HepG2 (cell line): ENCODE data around the gene MAMSTR.

Source experiments
- ATF6 ChIP-seq: sonication (generic); formaldehyde crosslinking; conservative IDR thresholded peaks from 2 replicates; pipeline ENCODE4 v1.4.0; 2020; ENCODE audit warnings: missing genetic modification reagents
- ATRX ChIP-seq: sonication (generic); formaldehyde crosslinking; IDR thresholded peaks from 2 replicates; pipeline ENCODE4 v1.4.0; 2020; ENCODE audit warnings: missing genetic modification reagents, borderline replicate concordance
- CTCF ChIP-seq: sonication (generic); formaldehyde crosslinking; IDR thresholded peaks from 2 replicates; pipeline ENCODE4 v1.5.0; 2020; ENCODE audit warnings: mild to moderate bottlenecking, missing genetic modification reagents, moderate library complexity
- ETV5 ChIP-seq: IDR thresholded peaks from 2 replicates; pipeline ENCODE4 v1.6.1; 2018; ENCODE audit warnings: missing biosample characterization, missing genetic modification reagents, inconsistent platforms, borderline replicate concordance
- FOSL1 ChIP-seq: sonication (generic); formaldehyde crosslinking; IDR thresholded peaks from 2 replicates; pipeline ENCODE4 v1.9.0; 2021; ENCODE audit warnings: missing genetic modification reagents, borderline replicate concordance
- KAT7 ChIP-seq: IDR thresholded peaks from 2 replicates; pipeline ENCODE4 v1.6.1; 2018; ENCODE audit warnings: borderline replicate concordance, missing compliant biosample characterization
- MLX ChIP-seq: IDR thresholded peaks from 2 replicates; pipeline ENCODE4 v1.6.1; 2016
- THAP11 ChIP-seq: IDR thresholded peaks from 2 replicates; pipeline ENCODE4 v1.6.1; 2016; ENCODE audit warnings: missing biosample characterization, missing genetic modification reagents
- TOE1 ChIP-seq: sonication (generic); formaldehyde crosslinking; IDR thresholded peaks from 2 replicates; pipeline ENCODE4 v1.4.0; 2020; ENCODE audit warnings: mild to moderate bottlenecking, missing genetic modification reagents
- UBTF ChIP-seq: sonication (generic); formaldehyde crosslinking; IDR thresholded peaks from 2 replicates; pipeline ENCODE4 v1.4.0; 2020; ENCODE audit warnings: mild to moderate bottlenecking, missing genetic modification reagents
- ZNF274 ChIP-seq: sonication (generic); formaldehyde crosslinking; IDR thresholded peaks from 2 replicates; pipeline ENCODE4 v1.5.1; 2020; ENCODE audit warnings: mild to moderate bottlenecking, missing genetic modification reagents
- ZNF777 ChIP-seq: sonication (generic); formaldehyde crosslinking; IDR thresholded peaks from 2 replicates; pipeline ENCODE4 v1.4.0; 2020; ENCODE audit warnings: missing genetic modification reagents
- ZSCAN29 ChIP-seq: sonication (generic); formaldehyde crosslinking; conservative IDR thresholded peaks from 2 replicates; pipeline ENCODE4 v1.4.0; 2020; ENCODE audit warnings: mild to moderate bottlenecking, missing genetic modification reagents
- TF ChIP-seq, protein P1 (sequence below): sonication (generic); formaldehyde crosslinking; IDR thresholded peaks from 2 replicates; pipeline ENCODE4 v1.4.0; 2020; ENCODE audit warnings: mild to moderate bottlenecking, missing genetic modification reagents

DNA sequence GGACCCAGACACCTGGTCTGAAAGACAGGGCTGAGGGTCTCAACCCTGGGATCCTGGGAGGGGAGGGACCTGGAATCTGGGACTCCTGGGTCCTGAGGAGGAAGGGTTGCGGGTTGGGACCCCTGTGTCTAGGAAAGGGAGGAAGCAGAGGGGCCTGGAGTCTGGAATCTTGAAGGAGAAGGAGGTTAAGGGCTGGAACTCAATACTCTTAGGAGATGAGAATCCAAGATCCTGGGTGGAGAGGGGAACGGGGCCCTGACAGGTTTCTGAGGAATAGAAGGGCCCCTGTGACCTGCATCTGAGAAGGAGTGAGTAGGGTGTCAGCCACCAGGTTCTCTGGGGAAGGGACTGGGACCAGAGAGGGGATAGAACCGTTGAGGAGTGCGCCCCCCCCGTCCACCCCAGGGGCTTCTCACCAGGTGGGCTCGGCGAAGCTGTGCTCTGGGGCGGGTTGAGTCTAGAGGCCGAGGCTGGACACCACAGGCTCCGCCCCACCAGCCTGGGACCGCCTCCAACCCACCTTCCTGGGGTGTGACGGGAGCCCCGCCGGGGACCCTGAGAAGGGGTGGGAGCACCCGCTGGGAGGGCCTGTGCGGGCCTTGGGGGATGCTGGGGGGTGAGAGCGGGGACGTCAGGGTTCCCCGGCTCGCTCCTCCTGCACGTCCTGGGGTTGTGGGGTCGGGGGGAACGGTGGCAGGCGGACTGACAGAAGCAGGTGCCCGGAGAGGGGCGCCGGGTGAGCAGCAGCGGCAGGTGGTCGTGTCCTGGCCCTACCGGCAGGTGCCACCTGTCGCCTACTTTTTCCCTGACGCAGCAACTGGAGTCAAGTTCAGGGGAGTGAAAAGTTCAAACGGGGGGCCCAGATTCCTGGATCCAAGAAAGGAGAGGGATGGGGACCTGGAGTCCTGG lies at the start of gene MAMSTR:
- TF ChIP-seq ETV5 (CRISPR knock-in tag) (no peak), ZNF777 (CRISPR knock-in tag) (no peak), THAP11 (CRISPR knock-in tag) (no peak), ZNF274 (CRISPR knock-in tag) (no peak), ATF6 (CRISPR knock-in tag) (no peak), TOE1 (no peak), UBTF (CRISPR knock-in tag) (no peak), KAT7 (CRISPR knock-in tag) (0 out of 2 replicates have a peak, but pooled peaks have one; percentile 35), ZSCAN29 (CRISPR knock-in tag) (no peak), CTCF (peak; percentile 65), ATRX (no peak), MLX (CRISPR knock-in tag) (no peak), FOSL1 (CRISPR knock-in tag) (no peak)
- TF ChIP-seq, protein P1, sequence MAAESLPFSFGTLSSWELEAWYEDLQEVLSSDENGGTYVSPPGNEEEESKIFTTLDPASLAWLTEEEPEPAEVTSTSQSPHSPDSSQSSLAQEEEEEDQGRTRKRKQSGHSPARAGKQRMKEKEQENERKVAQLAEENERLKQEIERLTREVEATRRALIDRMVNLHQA (CRISPR knock-in tag) = no peak
